ENCODE measurements around the gene KCNMB1. TPM values are rescaled to one million over a fixed set of nuclear protein-coding genes. Genes with fewer than 3 reads are reported as not detected.
A peak's percentile ranks its signal among the peaks of the same experiment; 100 is the strongest.

KCNMB1 gene
- total and polyA plus RNA-seq, 8 donors: 0.05 to 0.94 (median 0.30) TPM

DNA sequence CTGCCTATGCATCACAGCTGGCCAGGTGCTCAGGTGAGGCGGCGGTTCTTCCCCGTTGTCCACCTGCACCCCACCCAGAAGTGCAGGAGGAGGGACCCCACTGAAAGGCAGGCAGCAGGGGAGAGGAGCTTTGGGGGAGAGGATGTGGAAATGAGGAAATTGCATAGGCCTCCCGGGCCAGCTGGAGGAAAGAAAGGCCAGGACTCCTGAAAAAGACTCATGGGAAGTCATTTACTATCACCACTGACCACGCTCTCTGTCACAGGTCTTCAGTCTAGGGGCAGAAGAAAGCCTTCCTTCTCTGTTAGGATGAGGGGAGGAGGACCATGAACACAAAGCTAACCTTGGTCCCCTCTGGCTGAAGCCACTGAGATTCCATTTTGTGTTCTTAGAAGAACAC is 28.1 kb downstream of the KCNMB1 start:
- peaks cover 0 to 1% (median 0%) of the 10 kb centered on the region in 3 donors for H3K4me1 ChIP-seq
- H3K36me3 ChIP-seq: no peaks in the 10 kb centered on the region
- TF ChIP-seq, protein P1, sequence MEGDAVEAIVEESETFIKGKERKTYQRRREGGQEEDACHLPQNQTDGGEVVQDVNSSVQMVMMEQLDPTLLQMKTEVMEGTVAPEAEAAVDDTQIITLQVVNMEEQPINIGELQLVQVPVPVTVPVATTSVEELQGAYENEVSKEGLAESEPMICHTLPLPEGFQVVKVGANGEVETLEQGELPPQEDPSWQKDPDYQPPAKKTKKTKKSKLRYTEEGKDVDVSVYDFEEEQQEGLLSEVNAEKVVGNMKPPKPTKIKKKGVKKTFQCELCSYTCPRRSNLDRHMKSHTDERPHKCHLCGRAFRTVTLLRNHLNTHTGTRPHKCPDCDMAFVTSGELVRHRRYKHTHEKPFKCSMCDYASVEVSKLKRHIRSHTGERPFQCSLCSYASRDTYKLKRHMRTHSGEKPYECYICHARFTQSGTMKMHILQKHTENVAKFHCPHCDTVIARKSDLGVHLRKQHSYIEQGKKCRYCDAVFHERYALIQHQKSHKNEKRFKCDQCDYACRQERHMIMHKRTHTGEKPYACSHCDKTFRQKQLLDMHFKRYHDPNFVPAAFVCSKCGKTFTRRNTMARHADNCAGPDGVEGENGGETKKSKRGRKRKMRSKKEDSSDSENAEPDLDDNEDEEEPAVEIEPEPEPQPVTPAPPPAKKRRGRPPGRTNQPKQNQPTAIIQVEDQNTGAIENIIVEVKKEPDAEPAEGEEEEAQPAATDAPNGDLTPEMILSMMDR (IDR thresholded peaks at IDR 0.05): no peak
- 79 to 87% methylated on average over 5 of the region's 5 CpGs for WGBS, 2 donors
- H3K27ac ChIP-seq: peak overlapping the region in 2 of 4 donors; percentile 5 to 11
- FAIRE-seq (no peak), ATAC-seq (no peak), DNase-seq (no peak)
- H3K27me3 ChIP-seq: no peaks in the 10 kb centered on the region
- no peak overlapping the region for H3K4me3 ChIP-seq
- intact Hi-C loops (cut with DNase I): no loop called here
- H3K9me3 ChIP-seq: no peaks in the 10 kb centered on the region

DNA sequence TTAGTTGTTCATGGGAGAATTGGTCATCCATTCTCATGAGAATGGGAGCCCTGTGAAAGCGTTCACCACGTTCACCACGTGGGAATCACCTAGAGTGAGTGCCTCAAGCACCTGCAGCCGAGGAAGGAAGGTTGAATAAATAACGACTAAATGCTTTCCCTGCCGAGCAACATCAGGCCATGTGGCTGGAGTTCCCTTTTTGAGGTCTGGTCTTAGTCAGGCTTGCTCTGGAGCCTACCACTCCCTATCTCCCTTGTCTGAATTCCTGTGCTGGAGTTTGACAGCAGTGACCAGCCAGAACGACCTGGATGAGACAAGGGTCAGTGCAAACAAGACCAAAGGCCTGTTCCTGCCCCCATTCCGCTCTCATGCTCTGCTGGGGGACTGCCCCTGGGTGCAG is 28.5 kb downstream of the KCNMB1 start:
- peak in 2 of 4 donors; percentile 26 to 35 for ATAC-seq
- whole genome bisulfite sequencing, 2 donors: 67 to 78% methylated on average over 8 of the region's 8 CpGs
- Histone ChIP-seq H3K9me3 (no peaks in the 10 kb centered on the region), H3K4me1 (peaks cover under 1 to 5% (median 3%) of the 10 kb centered on the region in 3 donors), H3K27ac (peak overlapping the region in 1 of 4 donors; percentile 11), H3K4me3 (no peak overlapping the region), H3K36me3 (no peaks in the 10 kb centered on the region), H3K27me3 (no peaks in the 10 kb centered on the region)
- TF ChIP-seq, protein P1 (IDR thresholded peaks at IDR 0.05): no peak
- no peak for DNase-seq
- FAIRE-seq: no peak
- intact Hi-C loops (cut with DNase I): no loop called here

DNA sequence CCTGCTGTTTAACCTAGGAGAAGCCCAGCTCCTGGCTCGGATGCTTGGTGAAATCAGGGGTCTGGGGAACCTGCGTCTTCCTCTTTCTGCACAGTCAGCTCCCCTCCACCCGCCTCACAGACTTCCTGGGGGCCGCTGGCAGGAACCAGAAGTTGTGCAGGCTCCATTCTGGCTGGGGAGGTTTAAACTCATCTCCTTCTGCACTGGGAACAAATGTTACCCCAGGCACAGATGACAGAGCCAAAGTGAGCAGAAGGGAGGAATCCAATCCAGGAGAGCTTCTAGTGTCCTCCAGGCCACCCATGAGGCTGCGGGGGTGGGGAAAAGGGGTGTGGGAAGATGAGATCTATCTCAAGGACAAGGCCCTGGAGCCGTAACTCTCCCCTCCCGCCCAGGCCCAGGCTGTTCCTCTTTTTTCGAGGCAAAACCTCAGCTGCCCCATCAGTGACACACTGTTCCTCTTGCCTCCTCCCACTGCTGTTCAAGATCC is 31.2 kb downstream of the KCNMB1 start:
- H3K4me3 ChIP-seq: no peak overlapping the region
- TF ChIP-seq, protein P1 (IDR thresholded peaks at IDR 0.05): no peak
- no peaks in the 10 kb centered on the region for H3K36me3 ChIP-seq
- intact Hi-C loops (cut with DNase I): no loop called here
- DNase-seq: peak in 2 of 6 donors; percentile 7 to 71
- ATAC-seq: peak in 3 of 4 donors; percentile 23 to 70 (median 59)
- WGBS, 2 donors: 76 to 84% methylated on average over 8 of the region's 8 CpGs
- FAIRE-seq: no peak
- peak overlapping the region in 2 of 4 donors; percentile 8 to 15 for H3K27ac ChIP-seq
- peaks cover 4 to 7% (median 4%) of the 10 kb centered on the region in 3 donors for H3K4me1 ChIP-seq
- H3K27me3 ChIP-seq: no peaks in the 10 kb centered on the region
- H3K9me3 ChIP-seq: no peaks in the 10 kb centered on the region

DNA sequence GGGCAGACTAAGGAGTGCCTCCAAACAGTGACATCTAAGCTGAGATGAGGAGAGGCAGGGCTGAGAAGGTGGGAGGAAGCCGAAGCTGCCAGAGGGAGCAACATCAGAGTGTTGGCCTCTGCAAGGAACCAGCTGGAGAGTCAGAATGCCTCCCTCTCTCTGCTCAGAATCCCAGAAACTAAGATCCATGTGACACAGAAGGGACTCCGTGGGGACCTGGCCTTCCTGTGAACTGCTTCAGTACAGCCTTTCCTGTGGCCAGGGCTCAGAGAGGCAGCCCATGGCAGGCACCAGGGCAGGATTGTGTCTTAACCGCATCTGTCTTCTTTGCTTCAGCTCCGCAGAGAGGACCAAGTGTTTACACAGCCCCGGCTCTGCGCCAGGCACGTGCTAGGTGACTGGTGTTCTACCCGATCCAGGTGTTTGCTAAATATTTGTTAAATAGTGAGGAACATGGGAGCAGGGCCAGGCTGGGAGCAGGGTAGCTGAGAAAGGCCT is 33.5 kb downstream of the KCNMB1 start:
- Histone ChIP-seq H3K36me3 (no peaks in the 10 kb centered on the region), H3K4me1 (peaks cover 4 to 7% (median 4%) of the 10 kb centered on the region in 3 donors), H3K9me3 (no peaks in the 10 kb centered on the region), H3K27me3 (peaks cover 0 to 6% (median 1%) of the 10 kb centered on the region in 4 donors), H3K27ac (no peak overlapping the region), H3K4me3 (no peak overlapping the region)
- TF ChIP-seq, protein P1 (IDR thresholded peaks at IDR 0.05): no peak
- peak in 5 of 6 donors; percentile 50 to 85 (median 66) for DNase-seq
- intact Hi-C loops (cut with DNase I): no loop called here
- FAIRE-seq: no peak
- peak; percentile 63 to 92 (median 74) for ATAC-seq
- WGBS, 2 donors: 11 to 12% methylated on average over 8 of the region's 8 CpGs

DNA sequence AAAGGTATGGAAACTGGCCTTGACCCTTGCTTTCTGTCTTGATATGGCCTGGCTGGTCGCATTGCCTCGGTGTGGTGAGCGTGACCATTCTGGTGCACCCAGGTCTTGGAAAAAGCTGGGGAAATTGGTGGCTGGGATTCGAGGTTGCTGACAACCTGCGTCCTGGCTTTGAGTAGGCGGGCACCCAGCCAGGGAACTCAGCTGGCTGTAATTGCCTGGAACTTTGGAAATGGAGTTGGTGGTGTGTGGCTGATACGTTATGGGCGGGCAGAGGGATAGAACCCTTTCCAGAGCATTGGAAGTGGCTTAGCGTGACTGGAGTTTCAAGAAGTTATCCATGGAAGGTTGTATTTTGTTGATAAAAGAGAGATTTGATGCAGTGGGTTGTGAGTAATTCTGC is 35.2 kb downstream of the KCNMB1 start:
- WGBS, 2 donors: 63 to 73% methylated on average over 9 of the region's 9 CpGs
- H3K4me1 ChIP-seq: peaks cover 4 to 7% (median 4%) of the 10 kb centered on the region in 3 donors
- H3K4me3 ChIP-seq: no peak overlapping the region
- no peak overlapping the region for H3K27ac ChIP-seq
- H3K27me3 ChIP-seq: peaks cover 0 to 6% (median 2%) of the 10 kb centered on the region in 4 donors
- no peaks in the 10 kb centered on the region for H3K9me3 ChIP-seq
- TF ChIP-seq, protein P1 (IDR thresholded peaks at IDR 0.05): no peak
- ATAC-seq (no peak), FAIRE-seq (no peak), DNase-seq (no peak)
- no peaks in the 10 kb centered on the region for H3K36me3 ChIP-seq
- intact Hi-C loops (cut with DNase I): no loop called here
